ENCODE measurements around the gene OFD1.

GRCh38 chrX:13768939-13769338, 34.4 kb downstream of the OFD1 start:
- no peak for TF ChIP-seq ZBTB11 (tag by site-specific recombination; conservative IDR thresholded peaks at IDR 0.05; ENCODE audit: low read depth)
- no peak for TF ChIP-seq ZNF221 (tag by site-specific recombination; IDR thresholded peaks at IDR 0.05; ENCODE audit: borderline replicate concordance)
- no peak for TF ChIP-seq CTCF (tag by site-specific recombination; IDR thresholded peaks at IDR 0.05)
- no peak for TF ChIP-seq TCF7L2 (IDR thresholded peaks at IDR 0.05; ENCODE audit: borderline replicate concordance, low read depth, low read length)
- TF ChIP-seq ZNF18 (tag by site-specific recombination; IDR thresholded peaks at IDR 0.05), result no peak
- TF ChIP-seq, protein P1, sequence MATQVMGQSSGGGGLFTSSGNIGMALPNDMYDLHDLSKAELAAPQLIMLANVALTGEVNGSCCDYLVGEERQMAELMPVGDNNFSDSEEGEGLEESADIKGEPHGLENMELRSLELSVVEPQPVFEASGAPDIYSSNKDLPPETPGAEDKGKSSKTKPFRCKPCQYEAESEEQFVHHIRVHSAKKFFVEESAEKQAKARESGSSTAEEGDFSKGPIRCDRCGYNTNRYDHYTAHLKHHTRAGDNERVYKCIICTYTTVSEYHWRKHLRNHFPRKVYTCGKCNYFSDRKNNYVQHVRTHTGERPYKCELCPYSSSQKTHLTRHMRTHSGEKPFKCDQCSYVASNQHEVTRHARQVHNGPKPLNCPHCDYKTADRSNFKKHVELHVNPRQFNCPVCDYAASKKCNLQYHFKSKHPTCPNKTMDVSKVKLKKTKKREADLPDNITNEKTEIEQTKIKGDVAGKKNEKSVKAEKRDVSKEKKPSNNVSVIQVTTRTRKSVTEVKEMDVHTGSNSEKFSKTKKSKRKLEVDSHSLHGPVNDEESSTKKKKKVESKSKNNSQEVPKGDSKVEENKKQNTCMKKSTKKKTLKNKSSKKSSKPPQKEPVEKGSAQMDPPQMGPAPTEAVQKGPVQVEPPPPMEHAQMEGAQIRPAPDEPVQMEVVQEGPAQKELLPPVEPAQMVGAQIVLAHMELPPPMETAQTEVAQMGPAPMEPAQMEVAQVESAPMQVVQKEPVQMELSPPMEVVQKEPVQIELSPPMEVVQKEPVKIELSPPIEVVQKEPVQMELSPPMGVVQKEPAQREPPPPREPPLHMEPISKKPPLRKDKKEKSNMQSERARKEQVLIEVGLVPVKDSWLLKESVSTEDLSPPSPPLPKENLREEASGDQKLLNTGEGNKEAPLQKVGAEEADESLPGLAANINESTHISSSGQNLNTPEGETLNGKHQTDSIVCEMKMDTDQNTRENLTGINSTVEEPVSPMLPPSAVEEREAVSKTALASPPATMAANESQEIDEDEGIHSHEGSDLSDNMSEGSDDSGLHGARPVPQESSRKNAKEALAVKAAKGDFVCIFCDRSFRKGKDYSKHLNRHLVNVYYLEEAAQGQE (tag by site-specific recombination; IDR thresholded peaks at IDR 0.05), result no peak
- TF ChIP-seq MEIS1 (CRISPR knock-in tag; IDR thresholded peaks at IDR 0.05; ENCODE audit: borderline replicate concordance), result no peak
- no peak for TF ChIP-seq ZBTB44 (tag by site-specific recombination; IDR thresholded peaks at IDR 0.05)
- TF ChIP-seq ZIC2 (tag by site-specific recombination; IDR thresholded peaks at IDR 0.05), result no peak
- no peak for TF ChIP-seq YY1 (tag by site-specific recombination; IDR thresholded peaks at IDR 0.05)
- TF ChIP-seq, protein P2, sequence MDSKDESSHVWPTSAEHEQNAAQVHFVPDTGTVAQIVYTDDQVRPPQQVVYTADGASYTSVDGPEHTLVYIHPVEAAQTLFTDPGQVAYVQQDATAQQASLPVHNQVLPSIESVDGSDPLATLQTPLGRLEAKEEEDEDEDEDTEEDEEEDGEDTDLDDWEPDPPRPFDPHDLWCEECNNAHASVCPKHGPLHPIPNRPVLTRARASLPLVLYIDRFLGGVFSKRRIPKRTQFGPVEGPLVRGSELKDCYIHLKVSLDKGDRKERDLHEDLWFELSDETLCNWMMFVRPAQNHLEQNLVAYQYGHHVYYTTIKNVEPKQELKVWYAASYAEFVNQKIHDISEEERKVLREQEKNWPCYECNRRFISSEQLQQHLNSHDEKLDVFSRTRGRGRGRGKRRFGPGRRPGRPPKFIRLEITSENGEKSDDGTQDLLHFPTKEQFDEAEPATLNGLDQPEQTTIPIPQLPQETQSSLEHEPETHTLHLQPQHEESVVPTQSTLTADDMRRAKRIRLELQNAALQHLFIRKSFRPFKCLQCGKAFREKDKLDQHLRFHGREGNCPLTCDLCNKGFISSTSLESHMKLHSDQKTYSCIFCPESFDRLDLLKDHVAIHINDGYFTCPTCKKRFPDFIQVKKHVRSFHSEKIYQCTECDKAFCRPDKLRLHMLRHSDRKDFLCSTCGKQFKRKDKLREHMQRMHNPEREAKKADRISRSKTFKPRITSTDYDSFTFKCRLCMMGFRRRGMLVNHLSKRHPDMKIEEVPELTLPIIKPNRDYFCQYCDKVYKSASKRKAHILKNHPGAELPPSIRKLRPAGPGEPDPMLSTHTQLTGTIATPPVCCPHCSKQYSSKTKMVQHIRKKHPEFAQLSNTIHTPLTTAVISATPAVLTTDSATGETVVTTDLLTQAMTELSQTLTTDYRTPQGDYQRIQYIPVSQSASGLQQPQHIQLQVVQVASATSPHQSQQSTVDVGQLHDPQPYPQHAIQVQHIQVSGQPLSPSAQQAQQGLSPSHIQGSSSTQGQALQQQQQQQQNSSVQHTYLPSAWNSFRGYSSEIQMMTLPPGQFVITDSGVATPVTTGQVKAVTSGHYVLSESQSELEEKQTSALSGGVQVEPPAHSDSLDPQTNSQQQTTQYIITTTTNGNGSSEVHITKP (tag by site-specific recombination; IDR thresholded peaks at IDR 0.05), result no peak
- TF ChIP-seq KLF10 (tag by site-specific recombination; IDR thresholded peaks at IDR 0.05), result no peak
- TF ChIP-seq ZNF660 (tag by site-specific recombination; IDR thresholded peaks at IDR 0.05), result no peak
